ENCODE results near the gene PRXL2B. TPM values are rescaled to one million over a fixed set of nuclear protein-coding genes. Genes with fewer than 3 reads are reported as not detected.

PRXL2B gene
- total and polyA plus RNA-seq, 12 donors = 16.9 to 64.0 (median 30.2) TPM

DNA sequence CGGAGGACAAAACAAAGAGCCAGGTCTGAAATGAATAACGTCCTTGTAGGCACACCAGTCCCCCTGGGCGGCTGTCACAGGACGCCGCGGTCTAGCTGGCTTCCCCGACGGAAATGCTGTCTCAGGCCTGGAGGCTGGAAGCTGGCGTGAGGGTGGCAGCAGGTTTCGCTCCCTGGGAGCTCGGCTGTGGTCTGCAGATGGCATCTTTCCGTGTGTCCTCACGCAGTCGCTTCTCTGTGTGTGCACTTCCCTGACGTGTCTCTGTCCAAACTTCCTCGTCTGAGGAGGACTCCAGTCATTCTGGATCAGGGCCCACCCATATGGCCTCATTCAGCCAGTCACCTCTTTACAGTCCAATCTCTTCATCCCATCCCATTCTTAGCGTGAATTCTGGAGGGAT lies 16.2 kb upstream of the PRXL2B start:
- Histone ChIP-seq H3K4me1 (replicated peaks in 1 of 2) (no peaks in the 10 kb centered on the region), H3K27me3 (no peaks in the 10 kb centered on the region), H3K9me3 (replicated peaks in 1 of 3) (no peaks in the 10 kb centered on the region), H3K4me3 (no peak overlapping the region), H3K36me3 (replicated peaks in 1 of 2) (no peaks in the 10 kb centered on the region), H3K27ac (no peak overlapping the region)
- no peak for DNase-seq
- TF ChIP-seq, protein P1, sequence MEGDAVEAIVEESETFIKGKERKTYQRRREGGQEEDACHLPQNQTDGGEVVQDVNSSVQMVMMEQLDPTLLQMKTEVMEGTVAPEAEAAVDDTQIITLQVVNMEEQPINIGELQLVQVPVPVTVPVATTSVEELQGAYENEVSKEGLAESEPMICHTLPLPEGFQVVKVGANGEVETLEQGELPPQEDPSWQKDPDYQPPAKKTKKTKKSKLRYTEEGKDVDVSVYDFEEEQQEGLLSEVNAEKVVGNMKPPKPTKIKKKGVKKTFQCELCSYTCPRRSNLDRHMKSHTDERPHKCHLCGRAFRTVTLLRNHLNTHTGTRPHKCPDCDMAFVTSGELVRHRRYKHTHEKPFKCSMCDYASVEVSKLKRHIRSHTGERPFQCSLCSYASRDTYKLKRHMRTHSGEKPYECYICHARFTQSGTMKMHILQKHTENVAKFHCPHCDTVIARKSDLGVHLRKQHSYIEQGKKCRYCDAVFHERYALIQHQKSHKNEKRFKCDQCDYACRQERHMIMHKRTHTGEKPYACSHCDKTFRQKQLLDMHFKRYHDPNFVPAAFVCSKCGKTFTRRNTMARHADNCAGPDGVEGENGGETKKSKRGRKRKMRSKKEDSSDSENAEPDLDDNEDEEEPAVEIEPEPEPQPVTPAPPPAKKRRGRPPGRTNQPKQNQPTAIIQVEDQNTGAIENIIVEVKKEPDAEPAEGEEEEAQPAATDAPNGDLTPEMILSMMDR (IDR thresholded peaks at IDR 0.05) = no peak
- TF ChIP-seq POLR2A (IDR thresholded peaks at IDR 0.05) = no peak
- intact Hi-C loops (cut with DNase I) = no loop called here
- 80 to 85% (median 84%) methylated on average over 15 to 17 of the region's 17 CpGs for WGBS, 4 donors

DNA sequence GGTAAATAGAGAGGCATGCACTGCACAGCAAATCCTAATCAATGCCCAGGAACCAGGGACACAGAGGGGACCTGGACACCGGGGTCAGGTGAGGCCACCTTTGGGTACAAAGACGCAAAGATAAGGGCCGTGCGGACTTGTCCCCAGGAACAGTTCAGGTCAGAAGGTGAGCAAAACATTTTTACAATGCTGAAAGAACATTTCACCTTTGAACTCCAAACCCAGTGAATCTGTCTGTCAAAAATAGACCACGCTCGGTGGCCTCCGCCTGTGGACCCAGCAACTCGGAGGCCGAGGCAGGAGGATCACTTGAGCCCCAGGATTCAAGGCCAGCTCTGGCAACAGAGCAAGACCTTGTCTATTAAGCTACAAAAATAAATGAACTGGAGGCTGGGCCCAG lies 15.2 kb upstream of the PRXL2B start:
- WGBS, 4 donors = 85 to 91% (median 87%) methylated on average over 9 of the region's 9 CpGs
- no peak for DNase-seq
- Histone ChIP-seq H3K27me3 (no peaks in the 10 kb centered on the region), H3K27ac (no peak overlapping the region), H3K9me3 (replicated peaks in 1 of 3) (no peaks in the 10 kb centered on the region), H3K4me3 (no peak overlapping the region), H3K4me1 (replicated peaks in 1 of 2) (no peaks in the 10 kb centered on the region), H3K36me3 (replicated peaks in 1 of 2) (no peaks in the 10 kb centered on the region)
- no peak for TF ChIP-seq POLR2A (IDR thresholded peaks at IDR 0.05)
- TF ChIP-seq, protein P1 (IDR thresholded peaks at IDR 0.05) = no peak
- intact Hi-C loops (cut with DNase I) = no loop called here

DNA sequence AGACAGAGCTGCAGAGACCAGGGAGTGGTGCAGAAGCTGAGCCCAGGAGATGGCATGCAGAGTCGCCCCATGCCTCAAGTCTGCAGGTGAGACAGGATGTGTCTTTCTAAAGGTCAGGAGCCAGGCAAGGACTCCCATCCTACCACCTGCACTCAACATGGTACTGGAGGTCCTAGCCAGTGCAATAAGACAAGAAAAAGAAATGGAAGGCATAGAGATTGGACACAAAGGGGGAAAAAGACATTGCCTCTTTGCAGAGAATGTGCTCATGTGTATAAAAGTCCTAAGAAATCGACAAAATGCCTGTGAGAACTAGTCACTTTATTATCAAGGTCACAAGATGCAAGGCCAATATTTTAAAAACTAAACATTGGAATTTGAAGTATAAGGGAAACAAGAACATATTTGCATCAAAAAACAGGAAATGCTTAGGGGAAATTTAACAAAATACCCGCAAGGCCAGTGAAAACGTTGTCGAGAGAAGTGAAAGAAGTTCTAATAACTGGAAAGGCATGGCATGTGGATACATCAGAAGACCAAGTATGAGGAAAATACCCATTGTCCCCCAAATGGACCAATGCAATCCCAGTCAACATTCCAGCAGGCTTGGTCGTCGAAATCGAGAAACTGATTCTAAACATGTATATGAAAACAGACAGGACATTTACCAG lies 13.2 kb upstream of the PRXL2B start:
- Histone ChIP-seq H3K9me3 (replicated peaks in 1 of 3) (no peaks in the 10 kb centered on the region), H3K27me3 (peaks cover 5% of the 10 kb centered on the region), H3K36me3 (replicated peaks in 1 of 2) (no peaks in the 10 kb centered on the region), H3K27ac (no peak overlapping the region), H3K4me3 (no peak overlapping the region), H3K4me1 (replicated peaks in 1 of 2) (no peaks in the 10 kb centered on the region)
- intact Hi-C loops (cut with DNase I) = no loop called here
- no peak for TF ChIP-seq POLR2A (IDR thresholded peaks at IDR 0.05)
- TF ChIP-seq, protein P1 (IDR thresholded peaks at IDR 0.05) = no peak
- DNase-seq = no peak
- WGBS, 4 donors = 79 to 81% (median 80%) methylated on average over 8 of the region's 8 CpGs

DNA sequence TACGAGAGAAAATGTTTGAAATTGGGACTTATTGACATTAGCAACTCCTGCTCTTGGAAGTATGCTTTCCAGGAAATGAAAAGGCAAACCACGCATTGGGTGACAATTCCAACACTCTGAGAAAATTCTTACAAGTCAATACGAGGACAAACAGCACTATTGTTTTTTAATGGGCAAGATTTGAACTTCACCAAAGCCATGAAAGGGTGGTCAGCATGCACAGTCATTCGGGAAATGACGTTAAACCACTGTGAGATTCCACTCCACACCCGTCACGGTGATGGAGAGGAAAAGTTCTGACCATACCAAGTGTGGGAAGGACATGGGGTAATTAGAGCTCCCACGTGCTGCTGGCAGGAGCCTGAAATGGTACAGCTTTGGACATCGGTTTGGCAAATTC lies 12.2 kb upstream of the PRXL2B start:
- no peak for DNase-seq
- Histone ChIP-seq H3K27me3 (peaks cover 5% of the 10 kb centered on the region), H3K27ac (no peak overlapping the region), H3K36me3 (replicated peaks in 1 of 2) (no peaks in the 10 kb centered on the region), H3K4me3 (no peak overlapping the region), H3K4me1 (replicated peaks in 1 of 2) (no peaks in the 10 kb centered on the region), H3K9me3 (replicated peaks in 1 of 3) (no peaks in the 10 kb centered on the region)
- WGBS, 4 donors = 80 to 82% (median 81%) methylated on average over 9 of the region's 9 CpGs
- no peak for TF ChIP-seq POLR2A (IDR thresholded peaks at IDR 0.05)
- TF ChIP-seq, protein P1 (IDR thresholded peaks at IDR 0.05) = no peak
- intact Hi-C loops (cut with DNase I) = no loop called here

Measured in adrenal gland (tissue), 12 donors.